GM12878 (cell line): Measurements from ENCODE around the gene PDF. TPM values are rescaled to one million over a fixed set of nuclear protein-coding genes. Genes with fewer than 3 reads are reported as not detected.

Source experiments
- ATAC-seq: fragments of 200-7000 bp; cut with Tn5 transposase; 3 replicates; pipeline ENCODE4 v1.9.1; 2020; ENCODE audit warnings: mild to moderate bottlenecking, moderate library complexity
- BruUV-seq: library from RNA; stranded (reverse); fragments of 400-500 nt; replicated peaks from 2 replicates; lab custom pipeline; 2021; lab: Mats Ljungman, UMichigan
- CTCF ChIA-PET: fragments of 300-600 bp; sonication (Branson Sonifier 250); formaldehyde crosslinking; extraction: SDS; loops from one replicate; lab custom pipeline; 2021; ENCODE audit warnings: inconsistent platforms; lab: Yijun Ruan, JAX
- POLR2A ChIA-PET: fragments of 350-600 bp; formaldehyde crosslinking; extraction: SDS; loops from one replicate; lab custom pipeline; 2021; ENCODE audit warnings: inconsistent platforms; lab: Charles Lee
- RAD21 ChIA-PET: fragments of 300-600 bp; sonication (Branson Sonifier 250); formaldehyde crosslinking; loops from one replicate; lab custom pipeline; 2023; ENCODE audit warnings: antibody characterized with exemption; ENCODE audit not compliant: unreplicated experiment; lab: Charles Lee
- SMC1A ChIA-PET: fragments of 300-600 bp; sonication (Branson Sonifier 250); formaldehyde crosslinking; loops from one replicate; lab custom pipeline; 2023; ENCODE audit not compliant: unreplicated experiment, uncharacterized antibody; lab: Charles Lee
- DNase-seq: peaks from one replicate; pipeline ENCODE4 v3.0.0-alpha.2; 2011; ENCODE audit warnings: low read depth, low spot score
- FAIRE-seq: peaks from 3 replicates; lab custom pipeline; 2011; peaks lifted over from hg19 to GRCh38; lab: Jason Lieb, UNC
- H2AFZ ChIP-seq: 2 replicates; pipeline ENCODE4 v1.6.0; 2011; ENCODE audit warnings: low read depth, low read length, control low read depth; ENCODE audit not compliant: control insufficient read depth
- H3K27ac ChIP-seq: 2 replicates; pipeline ENCODE4 v1.5.1; 2011; ENCODE audit warnings: control low read depth; ENCODE audit not compliant: control insufficient read depth, insufficient read depth
- H3K27me3 ChIP-seq, 2 experiments: replicated peaks in 1 of 2; 2 replicates each; pipeline versions ENCODE4 v1.6.0 to v1.6.1; 2011; ENCODE audit warnings: low read length in 1 of 2; ENCODE audit not compliant: control insufficient read depth in 2 of 2, insufficient read depth in 2 of 2
- H3K36me3 ChIP-seq, 2 experiments: 2 replicates each; pipeline ENCODE4 v1.5.1; 2011; ENCODE audit warnings: low read length in 1 of 2; ENCODE audit not compliant: control insufficient read depth in 2 of 2, insufficient read depth in 2 of 2
- H3K4me1 ChIP-seq: 2 replicates; pipeline ENCODE4 v1.6.1; 2011; ENCODE audit warnings: mild to moderate bottlenecking, low read length, moderate library complexity, mixed read lengths; ENCODE audit not compliant: control insufficient read depth, insufficient read depth
- H3K4me2 ChIP-seq: 2 replicates; pipeline ENCODE4 v1.6.0; 2011; ENCODE audit warnings: control low read depth; ENCODE audit not compliant: control insufficient read depth, insufficient read depth
- H3K4me3 ChIP-seq: fragments of 200-600 bp; sonication (generic); 2 replicates; pipeline ENCODE4 v1.5.1; 2016
- H3K79me2 ChIP-seq: 2 replicates; pipeline ENCODE4 v1.6.0; 2011; ENCODE audit warnings: low read length; ENCODE audit not compliant: control insufficient read depth, insufficient read depth
- H3K9ac ChIP-seq: 2 replicates; pipeline ENCODE4 v1.8.0; 2011; ENCODE audit warnings: low read length, control low read depth, mixed read lengths; ENCODE audit not compliant: control insufficient read depth, insufficient read depth
- H3K9me3 ChIP-seq: replicated peaks from 3 replicates; pipeline ENCODE4 v1.5.1; 2011; ENCODE audit warnings: mild to moderate bottlenecking, low read length; ENCODE audit not compliant: control insufficient read depth, insufficient read depth
- H4K20me1 ChIP-seq: 2 replicates; pipeline ENCODE4 v1.6.0; 2011; ENCODE audit not compliant: control insufficient read depth, insufficient read depth
- CEBPZ ChIP-seq: fragments of 150-350 bp; IDR thresholded peaks from 2 replicates; pipeline ENCODE4 v1.6.1; 2016; ENCODE audit warnings: low read depth, low read length
- CHD2 ChIP-seq: IDR thresholded peaks from 2 replicates; pipeline ENCODE4 v1.6.1; 2011; ENCODE audit warnings: low read depth, low read length, improper control_type of control experiment, borderline replicate concordance
- CREM ChIP-seq: IDR thresholded peaks from 2 replicates; pipeline ENCODE4 v1.6.1; 2014; ENCODE audit warnings: antibody characterized with exemption, low read depth
- HSF1 ChIP-seq: fragments of 150-350 bp; IDR thresholded peaks from 2 replicates; pipeline ENCODE4 v1.6.1; 2014; ENCODE audit warnings: mild to moderate bottlenecking, low read depth, low read length
- MYC ChIP-seq: IDR thresholded peaks from 2 replicates; pipeline ENCODE4 v1.6.1; 2011; ENCODE audit warnings: mild to moderate bottlenecking, low read length, moderate library complexity, inconsistent platforms; ENCODE audit not compliant: insufficient read depth, insufficient replicate concordance, insufficient read length, severe bottlenecking
- NFXL1 ChIP-seq: fragments of 450-650 bp; IDR thresholded peaks from 2 replicates; pipeline ENCODE4 v1.6.1; 2017; ENCODE audit warnings: antibody characterized with exemption, mild to moderate bottlenecking, borderline replicate concordance
- NFYB ChIP-seq: IDR thresholded peaks from 2 replicates; pipeline ENCODE4 v1.6.1; 2011; ENCODE audit warnings: low read depth, mild to moderate bottlenecking, low read length, improper control_type of control experiment, moderate library complexity; ENCODE audit not compliant: insufficient read depth
- SIX5 ChIP-seq: IDR thresholded peaks from 2 replicates; pipeline ENCODE4 v1.6.1; 2011; ENCODE audit warnings: mild to moderate bottlenecking, low read depth, low read length, moderate library complexity; ENCODE audit not compliant: severe bottlenecking
- SMAD1 ChIP-seq: fragments of 450-650 bp; IDR thresholded peaks from 2 replicates; pipeline ENCODE4 v1.6.1; 2018; ENCODE audit warnings: mild to moderate bottlenecking, low read depth; ENCODE audit not compliant: partially characterized antibody
- SMC3 ChIP-seq: IDR thresholded peaks from 2 replicates; pipeline ENCODE4 v1.6.1; 2011; ENCODE audit warnings: low read length, improper control_type of control experiment, borderline replicate concordance
- SPI1 ChIP-seq: IDR thresholded peaks from 2 replicates; pipeline ENCODE4 v1.6.1; 2011; ENCODE audit warnings: low read depth, mild to moderate bottlenecking, low read length, moderate library complexity, borderline replicate concordance; ENCODE audit not compliant: insufficient read depth
- SREBF1 ChIP-seq: IDR thresholded peaks from 2 replicates; pipeline ENCODE4 v1.6.1; 2012; ENCODE audit warnings: mild to moderate bottlenecking, low read length
- SREBF2 ChIP-seq: IDR thresholded peaks from 2 replicates; pipeline ENCODE4 v1.6.1; 2012; ENCODE audit warnings: mild to moderate bottlenecking, low read length
- WGBS: methylation state at CpG from one replicate; pipeline ENCODE4 v1.1.6; 2016; ENCODE audit warnings: low lambda C conversion rate; ENCODE audit not compliant: insufficient replicate concordance, insufficient coverage; ENCODE audit errors: missing lambda C conversion rate; 5-methylcytosine and 5-hydroxymethylcytosine counted together
- in situ Hi-C: fragments of 300-500 bp; cut with MboI; formaldehyde crosslinking; loops from 9 replicates; pipeline ENCODE4 v1.14.3; 2018; ENCODE audit warnings: mixed read lengths
- intact Hi-C: fragments of 100-400 bp; cut with micrococcal nuclease; formaldehyde crosslinking; loops from one replicate; pipeline ENCODE4 v1.14.2; 2022; ENCODE audit not compliant: unreplicated experiment
- polyA plus RNA-seq, 11 experiments: library from polyadenylated mRNA; depleted of rRNA in 4 of 11; unstranded in 6 of 11; stranded (reverse) in 5 of 11; fragments of >200 nt; fragmentation: Nextera tagmentation in 4 of 11; fragmentation: Illumina TruSeq in 1 of 11; extraction: Ambion mirVana in 4 of 11; extraction: Trizol in 1 of 11; gene quantifications; 1 replicate in 1 of 11; 2 replicates in 10 of 11; pipeline versions ENCODE4 v1.2.1 to v1.2.3, GENCODE V29; 2011 to 2016; ENCODE audit warnings: inconsistent platforms in 2 of 11, missing spikeins in 2 of 11, low read depth in 1 of 11
- total RNA-seq, 4 experiments: library from RNA; depleted of rRNA in 3 of 4; stranded (reverse); fragments of >200 nt in 3 of 4; fragmentation: Illumina TruSeq in 1 of 4; extraction: Trizol in 1 of 4; gene quantifications; 2 replicates each; pipeline versions ENCODE4 v1.2.1 to v1.2.3, GENCODE V29; 2013 to 2021

Gene PDF
- total and polyA plus RNA-seq, 10 of the 15 experiments (the other 5 are each of a cell fraction or from before 2014, with no cell fraction given): 0.13 to 44.1 (median 16.7) TPM

- Histone ChIP-seq H3K27ac (no peak overlapping the region), H4K20me1 (no peaks in the 10 kb centered on the region), H2AFZ (no peak overlapping the region), H3K9ac (no peak overlapping the region), H3K4me3 (no peak overlapping the region), H3K9me3 (no peaks in the 10 kb centered on the region), H3K4me2 (no peak overlapping the region), H3K36me3 (peaks cover 3 to 28% of the 10 kb centered on the region in 2 experiments; a peak in 3 of 4 replicates), H3K79me2 (peaks cover 23% of the 10 kb centered on the region), H3K4me1 (no peaks in the 10 kb centered on the region), H3K27me3 (no peaks in the 10 kb centered on the region)
- 93% methylated on average over 30 of the region's 30 CpGs for WGBS
- ChIA-PET POLR2A (no interaction called here), CTCF (interaction anchor here (0.8 kb wide), 1 partner anchor 10 kb away, joined by 3 read pairs; no protein-coding TSS in a partner anchor), SMC1A (no interaction called here), RAD21 (no interaction called here)
- ATAC-seq (no peak), FAIRE-seq (no peak), DNase-seq (no peak)
- BruUV-seq: no TSS peak
- in situ Hi-C loops: no loop called here
- intact Hi-C loops: no loop called here
- TF ChIP-seq SIX5 (no peak), CHD2 (no peak), MYC (no peak), SREBF1 (no peak), CREM (no peak), NFXL1 (no peak), CEBPZ (no peak), HSF1 (no peak), NFYB (no peak), SPI1 (no peak), SMAD1 (no peak), SMC3 (no peak), SREBF2 (no peak)
Observed at GRCh38 chr16:69315486-69316311, 14.7 kb downstream of the PDF start.
